H1 (cell line): ENCODE results near the gene HIBADH. TPM values are rescaled to one million over a fixed set of nuclear protein-coding genes. Genes with fewer than 3 reads are reported as not detected.

Experiments
- CTCF ChIA-PET: fragments of 300-600 bp; sonication (Branson Sonifier 250); formaldehyde crosslinking; loops from one replicate; lab custom pipeline; 2021; ENCODE audit not compliant: partially characterized antibody; lab: Charles Lee
- POLR2A ChIA-PET: fragments of 300-600 bp; sonication (Branson Sonifier 250); formaldehyde crosslinking; loops from one replicate; lab custom pipeline; 2021; ENCODE audit warnings: inconsistent platforms; ENCODE audit not compliant: partially characterized antibody; lab: Charles Lee
- DNase-seq, 2 experiments: peaks; one replicate each; pipeline versions ENCODE4 v3.0.0 to v3.0.0-alpha.2; 2010 to 2022; ENCODE audit warnings: low spot score in 2 of 2, low read depth in 1 of 2, mixed read lengths in 1 of 2
- FAIRE-seq: peaks from 2 replicates; lab custom pipeline; 2011; peaks lifted over from hg19 to GRCh38; lab: Jason Lieb, UNC
- H2AFZ ChIP-seq: 2 replicates; pipeline ENCODE4 v1.8.1; 2012; ENCODE audit warnings: low read length, inconsistent platforms
- H2AK5ac ChIP-seq: 2 replicates; pipeline ENCODE4 v1.6.1; 2013; ENCODE audit warnings: low read depth, low read length
- H2BK120ac ChIP-seq: replicated peaks from 2 replicates; pipeline ENCODE3; 2013; ENCODE audit warnings: low read depth, low read length, inconsistent platforms
- H2BK12ac ChIP-seq: 2 replicates; pipeline ENCODE4 v1.6.1; 2013; ENCODE audit warnings: low read depth, low read length
- H2BK15ac ChIP-seq: 2 replicates; pipeline ENCODE4 v1.6.1; 2013; ENCODE audit warnings: low read length
- H2BK20ac ChIP-seq: 2 replicates; pipeline ENCODE4 v1.6.1; 2013; ENCODE audit warnings: low read length
- H2BK5ac ChIP-seq: 2 replicates; pipeline ENCODE4 v1.6.1; 2013; ENCODE audit warnings: low read depth, low read length
- H3K14ac ChIP-seq: 2 replicates; pipeline ENCODE4 v1.6.1; 2013; ENCODE audit warnings: inconsistent platforms; ENCODE audit not compliant: insufficient read length
- H3K18ac ChIP-seq: 2 replicates; pipeline ENCODE4 v1.6.1; 2013; ENCODE audit warnings: low read length; ENCODE audit errors: extremely low read depth
- H3K23ac ChIP-seq: 2 replicates; pipeline ENCODE4 v1.6.1; 2013; ENCODE audit warnings: inconsistent platforms; ENCODE audit not compliant: insufficient read length
- H3K23me2 ChIP-seq: 2 replicates; pipeline ENCODE4 v1.6.1; 2013; ENCODE audit warnings: low read depth, low read length
- H3K27ac ChIP-seq: 2 replicates; pipeline ENCODE4 v1.6.1; 2011; ENCODE audit warnings: low read depth, low read length, inconsistent platforms
- H3K27me3 ChIP-seq, 4 experiments: replicated peaks in 1 of 4; 1 replicate in 1 of 4; 2 replicates in 3 of 4; pipeline versions ENCODE4 v1.6.1 to v1.8.1; 2011 to 2013; ENCODE audit warnings: low read length in 3 of 4, mild to moderate bottlenecking in 3 of 4, inconsistent platforms in 2 of 4, mixed read lengths in 2 of 4, moderate library complexity in 1 of 4; ENCODE audit not compliant: control insufficient read depth in 3 of 4, insufficient read depth in 3 of 4; ENCODE audit errors: extremely low read depth in 1 of 4
- H3K36me3 ChIP-seq, 4 experiments: 2 replicates each; pipeline versions ENCODE4 v1.6.1 to v1.8.1; 2011 to 2013; ENCODE audit warnings: mild to moderate bottlenecking in 4 of 4, low read length in 3 of 4, moderate library complexity in 2 of 4, control low read depth in 1 of 4, inconsistent platforms in 1 of 4; ENCODE audit not compliant: insufficient read depth in 4 of 4, control insufficient read depth in 2 of 4
- H3K4ac ChIP-seq: replicated peaks from 2 replicates; pipeline ENCODE3; 2013; ENCODE audit warnings: low read length, low read depth, mixed read lengths, inconsistent platforms; ENCODE audit not compliant: insufficient read length
- H3K4me1 ChIP-seq, 4 experiments: replicated peaks in 1 of 4; 1 replicate in 1 of 4; 2 replicates in 3 of 4; pipeline versions ENCODE4 v1.6.1 to v1.8.1; 2011 to 2013; ENCODE audit warnings: low read length in 3 of 4, inconsistent platforms in 2 of 4, mixed read lengths in 1 of 4; ENCODE audit not compliant: insufficient read depth in 4 of 4, control insufficient read depth in 3 of 4
- H3K4me2 ChIP-seq, 2 experiments: 2 replicates each; pipeline versions ENCODE4 v1.6.1 to v1.8.1; 2011 to 2013; ENCODE audit warnings: low read depth in 2 of 2, low read length in 2 of 2, control low read depth in 1 of 2, inconsistent platforms in 1 of 2, mild to moderate bottlenecking in 1 of 2; ENCODE audit not compliant: insufficient read depth in 1 of 2
- H3K4me3 ChIP-seq, 4 experiments: fragments of 200-600, 300-600 bp in 1 of 4; sonication (generic), shearing (Covaris generic), sonication (Bioruptor Twin) in 1 of 4; 2 replicates each; pipeline versions ENCODE4 v1.5.1 to v1.8.1; 2011 to 2016; ENCODE audit warnings: low read length in 4 of 4, low read depth in 3 of 4, control low read depth in 2 of 4, inconsistent platforms in 2 of 4, mild to moderate bottlenecking in 2 of 4, mixed read lengths in 1 of 4, moderate library complexity in 1 of 4; ENCODE audit not compliant: insufficient read depth in 2 of 4; ENCODE audit errors: extremely low read depth in 1 of 4
- H3K56ac ChIP-seq: replicated peaks from 2 replicates; pipeline ENCODE3; 2013; ENCODE audit warnings: low read depth, mild to moderate bottlenecking, mixed read lengths, low read length, inconsistent platforms; ENCODE audit not compliant: insufficient read length
- H3K79me1 ChIP-seq: 2 replicates; pipeline ENCODE4 v1.6.1; 2013; ENCODE audit warnings: low read depth, low read length, control low read depth
- H3K79me2 ChIP-seq, 2 experiments: 2 replicates each; pipeline versions ENCODE4 v1.6.1 to v1.8.1; 2012 to 2013; ENCODE audit warnings: low read length in 2 of 2, mild to moderate bottlenecking in 2 of 2, inconsistent platforms in 1 of 2; ENCODE audit not compliant: insufficient read depth in 2 of 2, control insufficient read depth in 1 of 2
- H3K9ac ChIP-seq, 4 experiments: replicated peaks in 1 of 4; 1 replicate in 1 of 4; 2 replicates in 3 of 4; pipeline versions ENCODE4 v1.6.1 to v1.8.1; 2011 to 2013; ENCODE audit warnings: low read depth in 3 of 4, low read length in 3 of 4, control low read depth in 2 of 4, mild to moderate bottlenecking in 2 of 4, moderate library complexity in 2 of 4, inconsistent platforms in 1 of 4; ENCODE audit errors: extremely low read depth in 1 of 4
- H3K9me3 ChIP-seq, 2 experiments: 2 replicates each; pipeline versions ENCODE4 v1.6.1 to v1.8.1; 2012 to 2013; ENCODE audit warnings: mild to moderate bottlenecking in 2 of 2, moderate library complexity in 2 of 2, control low read depth in 1 of 2, inconsistent platforms in 1 of 2, low read depth in 1 of 2, low read length in 1 of 2, mixed read lengths in 1 of 2; ENCODE audit not compliant: insufficient read depth in 2 of 2
- H4K20me1 ChIP-seq, 2 experiments: replicated peaks in 1 of 2; 2 replicates each; pipeline versions ENCODE3 to v1.8.1; 2011 to 2013; ENCODE audit warnings: inconsistent platforms in 2 of 2, low read length in 2 of 2, mild to moderate bottlenecking in 1 of 2; ENCODE audit not compliant: insufficient read depth in 2 of 2, control insufficient read depth in 1 of 2
- H4K5ac ChIP-seq: 2 replicates; pipeline ENCODE4 v1.6.1; 2013; ENCODE audit warnings: low read length, low read depth, mixed read lengths, inconsistent platforms; ENCODE audit not compliant: insufficient read length
- H4K8ac ChIP-seq: 2 replicates; pipeline ENCODE4 v1.8.0; 2013; ENCODE audit warnings: mild to moderate bottlenecking, moderate library complexity, low read length, inconsistent platforms; ENCODE audit not compliant: insufficient read depth; ENCODE audit errors: extremely low read depth
- H4K91ac ChIP-seq: replicated peaks from 2 replicates; pipeline ENCODE3; 2013; ENCODE audit warnings: low read length, mixed read lengths, inconsistent platforms; ENCODE audit not compliant: insufficient read length
- BRCA1 ChIP-seq: IDR thresholded peaks from 2 replicates; pipeline ENCODE4 v1.6.1; 2012; ENCODE audit warnings: low read depth, low read length, improper control_type of control experiment
- EP300 ChIP-seq, 2 experiments: IDR thresholded peaks; 1 replicate in 1 of 2; 2 replicates in 1 of 2; pipeline ENCODE4 v1.6.1; 2011 to 2012; ENCODE audit warnings: low read depth in 2 of 2, low read length in 2 of 2, mild to moderate bottlenecking in 2 of 2, borderline replicate concordance in 1 of 2, inconsistent platforms in 1 of 2, moderate library complexity in 1 of 2
- GTF2F1 ChIP-seq: IDR thresholded peaks from 2 replicates; pipeline ENCODE4 v1.6.1; 2012; ENCODE audit warnings: low read depth, low read length, improper control_type of control experiment, borderline replicate concordance
- HDAC2 ChIP-seq, 2 experiments: fragments of 300-600 bp in 1 of 2; sonication (generic) in 1 of 2; IDR thresholded peaks; 2 replicates each; pipeline ENCODE4 v1.6.1; 2011 to 2012; ENCODE audit warnings: low read depth in 2 of 2, low read length in 2 of 2, mild to moderate bottlenecking in 2 of 2, moderate library complexity in 2 of 2, borderline replicate concordance in 1 of 2, inconsistent platforms in 1 of 2
- JUND ChIP-seq: IDR thresholded peaks from 2 replicates; pipeline ENCODE4 v1.6.1; 2011; ENCODE audit warnings: mild to moderate bottlenecking, improper control_type of control experiment, low read length
- NRF1 ChIP-seq: IDR thresholded peaks from 2 replicates; pipeline ENCODE4 v1.6.1; 2011; ENCODE audit warnings: mild to moderate bottlenecking, low read depth, low read length, improper control_type of control experiment
- RAD21 ChIP-seq, 2 experiments: IDR thresholded peaks in 1 of 2; conservative IDR thresholded peaks in 1 of 2; 2 replicates each; pipeline ENCODE4 v1.6.1; 2011; ENCODE audit warnings: low read depth in 2 of 2, low read length in 2 of 2, improper control_type of control experiment in 1 of 2, inconsistent platforms in 1 of 2, mild to moderate bottlenecking in 1 of 2, moderate library complexity in 1 of 2
- RXRA ChIP-seq: IDR thresholded peaks from 2 replicates; pipeline ENCODE4 v1.6.1; 2011; ENCODE audit warnings: low read depth, mild to moderate bottlenecking, low read length, moderate library complexity; ENCODE audit not compliant: insufficient read depth
- SIRT6 ChIP-seq: IDR thresholded peaks from one replicate; pipeline ENCODE4 v1.7.1; 2012; ENCODE audit warnings: low read length, inconsistent platforms
- SP2 ChIP-seq: IDR thresholded peaks from 2 replicates; pipeline ENCODE4 v1.6.1; 2012; ENCODE audit warnings: mild to moderate bottlenecking, low read length, inconsistent platforms
- TAF7 ChIP-seq: optimal IDR thresholded peaks from 2 replicates; pipeline ENCODE3; 2011; ENCODE audit warnings: low read depth, mild to moderate bottlenecking, inconsistent platforms, low read length, moderate library complexity, borderline replicate concordance
- USF2 ChIP-seq: IDR thresholded peaks from 2 replicates; pipeline ENCODE4 v1.6.1; 2011; ENCODE audit warnings: low read length, improper control_type of control experiment
- ZNF274 ChIP-seq: IDR thresholded peaks from 2 replicates; pipeline ENCODE4 v1.7.0; 2012; ENCODE audit warnings: low read length, borderline replicate concordance; ENCODE audit errors: extremely low read depth
- polyA plus RNA-seq, 7 experiments: library from polyadenylated mRNA; depleted of rRNA in 3 of 7; stranded (reverse) in 5 of 7; unstranded in 2 of 7; fragments of >200 nt in 5 of 7; fragments of 200-250 nt in 2 of 7; gene quantifications; 1 replicate in 5 of 7; 2 replicates in 1 of 7; 4 replicates in 1 of 7; pipeline versions ENCODE4 v1.2.1 to v1.2.3, GENCODE V29; 2011 to 2013; ENCODE audit warnings: missing spikeins in 2 of 7, mixed read lengths in 2 of 7
- total RNA-seq: library from RNA; stranded (reverse); fragmentation: NEBNext Ultra II Directional; extraction: Animal tissue kit (Norgen Biotek cat#: 25700); gene quantifications from 2 replicates; pipeline ENCODE4 v1.2.1, GENCODE V29; 2021
- TF ChIP-seq, protein P1 (sequence below): IDR thresholded peaks from 2 replicates; pipeline ENCODE4 v1.6.1; 2012; ENCODE audit warnings: inconsistent platforms

The HIBADH gene
- total and polyA plus RNA-seq, 2 of the 8 experiments (the other 6 are each of a cell fraction or from before 2014, with no cell fraction given) = 30.1 to 39.5 TPM

GRCh38 chr7:27523321-27523720 is 139.4 kb downstream of the HIBADH start:
- Histone ChIP-seq H4K20me1 (no peaks in the 10 kb centered on the region), H3K23ac (no peak overlapping the region)
- DNase-seq = no peak
- TF ChIP-seq EP300 (IDR thresholded peaks at IDR 0.05; ENCODE audit: borderline replicate concordance in 1 of 2, low read depth in 2 of 2, low read length in 2 of 2) (no peak), ZNF274 (no peak), RAD21 (IDR thresholded peaks at IDR 0.05 in 1 of 2, conservative IDR thresholded peaks at IDR 0.05 in 1 of 2; ENCODE audit: low read depth in 2 of 2, low read length in 2 of 2) (no peak), SP2 (no peak), HDAC2 (IDR thresholded peaks at IDR 0.05; ENCODE audit: borderline replicate concordance in 1 of 2, low read depth in 2 of 2, low read length in 2 of 2) (no peak), RXRA (no peak), JUND (no peak), BRCA1 (no peak), SIRT6 (no peak), NRF1 (no peak), GTF2F1 (no peak), USF2 (no peak), TAF7 (no peak)
- TF ChIP-seq, protein P1, sequence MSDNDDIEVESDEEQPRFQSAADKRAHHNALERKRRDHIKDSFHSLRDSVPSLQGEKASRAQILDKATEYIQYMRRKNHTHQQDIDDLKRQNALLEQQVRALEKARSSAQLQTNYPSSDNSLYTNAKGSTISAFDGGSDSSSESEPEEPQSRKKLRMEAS = no peak
- TF ChIP-seq, all 59 proteins: peak for 0
- Histone ChIP-seq H4K91ac (no peak overlapping the region), H3K4me1 (no peaks in the 10 kb centered on the region), H3K56ac (no peak overlapping the region), H4K5ac (no peak overlapping the region), H3K36me3 (peaks cover 0 to 15% (median 6%) of the 10 kb centered on the region in 4 experiments; a peak in 5 of 8 replicates), H2BK5ac (no peak overlapping the region), H3K79me2 (no peaks in the 10 kb centered on the region), H3K79me1 (no peaks in the 10 kb centered on the region), H4K8ac (no peak overlapping the region), H3K23me2 (no peaks in the 10 kb centered on the region), H3K4me3 (no peak overlapping the region), H2BK15ac (no peak overlapping the region), H3K14ac (no peak overlapping the region), H2BK120ac (no peak overlapping the region), H3K4me2 (no peak overlapping the region), H3K27me3 (no peaks in the 10 kb centered on the region), H2AFZ (no peak overlapping the region), H3K18ac (no peak overlapping the region), H3K9me3 (no peaks in the 10 kb centered on the region), H2AK5ac (no peak overlapping the region), H2BK12ac (no peak overlapping the region), H3K9ac (no peak overlapping the region), H3K27ac (no peak overlapping the region), H3K4ac (no peak overlapping the region), H2BK20ac (no peak overlapping the region)
- CTCF ChIA-PET = no interaction called here
- POLR2A ChIA-PET = no interaction called here
- FAIRE-seq = no peak
